Stimulated activated naive B cell treated with anti-CD40 and anti-IgM and Interleukin-4, amounts not matched to agents 10 μg/mL and 1 μg/mL and 100 μg/mL, for 72 hours (primary cell): ENCODE results near the gene IFNG.

Experiments used
- ATAC-seq, 2 donors: fragments of 150-1000 bp; cut with Tn5 transposase; replicated peaks; 2 replicates each; pipeline ENCODE4 v1.10.0; 2021; ENCODE audit warnings: moderate library complexity in 1 of 2
- DNase-seq: peaks from one replicate; pipeline ENCODE4 v3.0.0; 2021
- H3K27ac Mint-ChIP-seq: one replicate; pipeline ENCODE4 v1.8.0; 2022; ENCODE audit warnings: mild to moderate bottlenecking, mixed read lengths
- H3K27me3 Mint-ChIP-seq, 2 donors: one replicate each; pipeline ENCODE4 v1.8.0; 2022; ENCODE audit warnings: mixed read lengths in 2 of 2
- H3K36me3 Mint-ChIP-seq, 2 donors: one replicate each; pipeline ENCODE4 v1.8.0; 2022; ENCODE audit warnings: mixed read lengths in 2 of 2, mild to moderate bottlenecking in 1 of 2
- H3K4me1 Mint-ChIP-seq, 2 donors: one replicate each; pipeline ENCODE4 v1.8.0; 2022; ENCODE audit warnings: mixed read lengths in 2 of 2, mild to moderate bottlenecking in 1 of 2
- H3K4me3 Mint-ChIP-seq, 2 donors: one replicate each; pipeline ENCODE4 v1.8.0; 2022; ENCODE audit warnings: mild to moderate bottlenecking in 2 of 2, mixed read lengths in 2 of 2, moderate library complexity in 1 of 2
- H3K9me3 Mint-ChIP-seq, 2 donors: one replicate each; pipeline ENCODE4 v1.8.0; 2022; ENCODE audit warnings: mixed read lengths in 2 of 2, mild to moderate bottlenecking in 1 of 2

The IFNG gene

GRCh38 chr12:68117661-68118060 lies 41.9 kb downstream of the IFNG start:
- Mint-ChIP-seq H3K36me3 (peaks cover 3 to 8% of the 10 kb centered on the region in 2 donors), H3K4me3 (no peak overlapping the region), H3K9me3 (no peaks in the 10 kb centered on the region)

GRCh38 chr12:68115281-68115680 lies 44.3 kb downstream of the IFNG start:
- Mint-ChIP-seq H3K4me3 (no peak overlapping the region), H3K27ac (no peak overlapping the region), H3K36me3 (peaks cover 3 to 8% of the 10 kb centered on the region in 2 donors), H3K27me3 (no peaks in the 10 kb centered on the region), H3K4me1 (peaks cover 12 to 15% of the 10 kb centered on the region in 2 donors), H3K9me3 (no peaks in the 10 kb centered on the region)
- ATAC-seq, result no peak
- DNase-seq, result no peak

More at GRCh38 chr12:68117661-68118060, 41.9 kb downstream of the IFNG start:
- no peaks in the 10 kb centered on the region for H3K27me3 Mint-ChIP-seq
- no peak overlapping the region for H3K27ac Mint-ChIP-seq
- DNase-seq (no peak), ATAC-seq (no peak)
- peaks cover 12 to 17% of the 10 kb centered on the region in 2 donors for H3K4me1 Mint-ChIP-seq

GRCh38 chr12:68114606-68115005 lies 44.9 kb downstream of the IFNG start:
- no peaks in the 10 kb centered on the region for H3K27me3 Mint-ChIP-seq
- no peaks in the 10 kb centered on the region for H3K9me3 Mint-ChIP-seq
- H3K36me3 Mint-ChIP-seq, result peaks cover 3 to 8% of the 10 kb centered on the region in 2 donors
- no peak overlapping the region for H3K4me3 Mint-ChIP-seq
- no peak overlapping the region for H3K27ac Mint-ChIP-seq
- no peak for ATAC-seq
- H3K4me1 Mint-ChIP-seq, result peaks cover 10 to 12% of the 10 kb centered on the region in 2 donors
- DNase-seq, result no peak

DNA sequence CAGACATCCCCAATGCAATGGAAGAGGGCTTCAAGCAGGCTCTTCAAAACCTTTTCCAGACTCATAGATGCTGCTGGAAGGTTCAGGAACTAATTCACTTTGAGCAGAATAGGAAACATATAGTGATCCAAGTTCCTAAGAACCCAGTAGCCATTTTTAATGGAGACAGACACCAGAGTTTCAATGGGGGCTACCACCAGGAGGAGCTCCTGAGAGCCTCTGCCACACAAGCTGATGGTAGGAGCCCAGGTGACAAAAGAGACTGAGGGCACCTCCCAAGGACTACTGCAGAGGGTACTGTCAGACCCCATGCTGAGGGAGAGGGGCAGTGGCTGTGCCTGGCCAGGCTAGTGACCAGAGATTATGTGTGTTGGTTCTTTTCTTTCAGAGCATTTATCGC lies 45.9 kb downstream of the IFNG start:
- H3K4me1 Mint-ChIP-seq, result peaks cover 7 to 12% of the 10 kb centered on the region in 2 donors
- H3K9me3 Mint-ChIP-seq, result no peaks in the 10 kb centered on the region
- ATAC-seq (peak in 1 of 2 donors; percentile 42), DNase-seq (no peak)
- no peak overlapping the region for H3K4me3 Mint-ChIP-seq
- H3K27ac Mint-ChIP-seq, result no peak overlapping the region
- peaks cover 3 to 8% of the 10 kb centered on the region in 2 donors for H3K36me3 Mint-ChIP-seq
- H3K27me3 Mint-ChIP-seq, result no peaks in the 10 kb centered on the region

- ATAC-seq, result no peak
- Mint-ChIP-seq H3K9me3 (no peaks in the 10 kb centered on the region), H3K27me3 (no peaks in the 10 kb centered on the region), H3K36me3 (peaks cover 0 to 3% of the 10 kb centered on the region in 2 donors), H3K4me3 (no peak overlapping the region), H3K4me1 (peaks cover 0 to 3% of the 10 kb centered on the region in 2 donors), H3K27ac (no peak overlapping the region)
- no peak for DNase-seq
These were observed 47.5 kb downstream of the IFNG start for GRCh38 chr12:68111995-68112394.

GRCh38 chr12:68109444-68110217 lies 49.9 kb downstream of the IFNG start:
- DNase-seq (no peak), ATAC-seq (no peak)
- H3K9me3 Mint-ChIP-seq, result no peaks in the 10 kb centered on the region
- H3K27ac Mint-ChIP-seq, result no peak overlapping the region
- H3K4me3 Mint-ChIP-seq, result no peak overlapping the region
- no peaks in the 10 kb centered on the region for H3K27me3 Mint-ChIP-seq
- H3K36me3 Mint-ChIP-seq, result no peaks in the 10 kb centered on the region
- H3K4me1 Mint-ChIP-seq, result no peaks in the 10 kb centered on the region

- no peak overlapping the region for H3K27ac Mint-ChIP-seq
- H3K36me3 Mint-ChIP-seq, result no peaks in the 10 kb centered on the region
- DNase-seq (no peak), ATAC-seq (no peak)
- no peaks in the 10 kb centered on the region for H3K9me3 Mint-ChIP-seq
- H3K4me3 Mint-ChIP-seq, result no peak overlapping the region
- H3K4me1 Mint-ChIP-seq, result no peaks in the 10 kb centered on the region
- H3K27me3 Mint-ChIP-seq, result no peaks in the 10 kb centered on the region
These were observed 50.5 kb downstream of the IFNG start for GRCh38 chr12:68109001-68109400.

DNA sequence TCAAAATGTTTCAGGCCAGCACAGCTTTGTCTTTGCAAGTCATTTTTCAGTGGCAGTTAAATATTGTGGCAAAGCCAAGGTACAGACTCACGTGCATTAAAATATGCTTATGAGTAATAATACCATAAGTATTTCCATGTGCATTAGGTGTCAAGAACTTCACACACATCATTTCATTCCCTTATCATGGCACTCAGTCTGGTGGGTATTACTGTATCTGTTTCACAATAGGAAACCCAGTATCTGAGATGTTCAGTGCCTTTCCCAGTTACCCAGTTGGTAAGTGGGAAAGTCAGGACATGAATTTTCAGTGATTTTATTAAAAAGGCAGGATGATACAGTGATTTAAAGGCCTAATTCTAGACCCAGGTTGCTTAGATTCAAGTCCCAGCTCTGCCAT lies 52.9 kb downstream of the IFNG start:
- H3K27me3 Mint-ChIP-seq, result no peaks in the 10 kb centered on the region
- no peak overlapping the region for H3K27ac Mint-ChIP-seq
- DNase-seq (no peak), ATAC-seq (no peak)
- no peaks in the 10 kb centered on the region for H3K9me3 Mint-ChIP-seq
- H3K4me3 Mint-ChIP-seq, result no peak overlapping the region
- peaks cover 0 to 3% of the 10 kb centered on the region in 2 donors for H3K4me1 Mint-ChIP-seq
- no peaks in the 10 kb centered on the region for H3K36me3 Mint-ChIP-seq

GRCh38 chr12:68106160-68106559 lies 53.4 kb downstream of the IFNG start:
- no peaks in the 10 kb centered on the region for H3K9me3 Mint-ChIP-seq
- peaks cover 0 to 3% of the 10 kb centered on the region in 2 donors for H3K4me1 Mint-ChIP-seq
- no peaks in the 10 kb centered on the region for H3K27me3 Mint-ChIP-seq
- no peaks in the 10 kb centered on the region for H3K36me3 Mint-ChIP-seq
- DNase-seq (no peak), ATAC-seq (peak in 1 of 2 donors; percentile 58)
- H3K4me3 Mint-ChIP-seq, result no peak overlapping the region
- no peak overlapping the region for H3K27ac Mint-ChIP-seq
